Measurements from ENCODE around the gene FGD2. TPM values are rescaled to one million over a fixed set of nuclear protein-coding genes. Genes with fewer than 3 reads are reported as not detected.

FGD2 gene
- total and polyA plus RNA-seq, 8 donors: 0.98 to 13.2 (median 2.8) TPM

GRCh38 chr6:36971921-36972673 is 33.4 kb upstream of the FGD2 start:
- H3K36me3 ChIP-seq: peaks cover 18 to 90% (median 65%) of the 10 kb centered on the region in 3 donors
- ATAC-seq (no peak), FAIRE-seq (no peak), DNase-seq (no peak)
- TF ChIP-seq CTCF (IDR thresholded peaks at IDR 0.05): no peak
- H3K4me1 ChIP-seq: no peaks in the 10 kb centered on the region
- intact Hi-C loops (cut with DNase I): loop anchor here in 1 of 3 donors (10.0 kb wide), 1 partner anchor 67 kb away; no protein-coding TSS in a partner anchor
- no peaks in the 10 kb centered on the region for H3K9me3 ChIP-seq
- H3K4me3 ChIP-seq: no peak overlapping the region
- H3K27ac ChIP-seq: no peak overlapping the region
- no peaks in the 10 kb centered on the region for H3K27me3 ChIP-seq
- WGBS, 2 donors: 79 to 84% methylated on average over 14 of the region's 14 CpGs

GRCh38 chr6:36973190-36973589 is 32.3 kb upstream of the FGD2 start:
- no peak overlapping the region for H3K4me3 ChIP-seq
- WGBS, 2 donors: 89 to 98% methylated on average over 1 of the region's 1 CpG
- H3K27ac ChIP-seq: no peak overlapping the region
- H3K4me1 ChIP-seq: no peaks in the 10 kb centered on the region
- peaks cover 18 to 97% (median 64%) of the 10 kb centered on the region in 3 donors for H3K36me3 ChIP-seq
- ATAC-seq (no peak), FAIRE-seq (no peak), DNase-seq (no peak)
- no peak for TF ChIP-seq CTCF (IDR thresholded peaks at IDR 0.05)
- H3K9me3 ChIP-seq: no peaks in the 10 kb centered on the region
- no peaks in the 10 kb centered on the region for H3K27me3 ChIP-seq
- intact Hi-C loops (cut with DNase I): loop anchor here in 1 of 3 donors (10.0 kb wide), 1 partner anchor 68 kb away; no protein-coding TSS in a partner anchor

GRCh38 chr6:36973647-36974046 is 31.8 kb upstream of the FGD2 start:
- no peak overlapping the region for H3K27ac ChIP-seq
- FAIRE-seq: no peak

GRCh38 chr6:36975231-36976006 is 30.0 kb upstream of the FGD2 start:
- Histone ChIP-seq H3K9me3 (no peaks in the 10 kb centered on the region), H3K27me3 (no peaks in the 10 kb centered on the region), H3K27ac (no peak overlapping the region), H3K36me3 (peaks cover 15 to 76% (median 44%) of the 10 kb centered on the region in 3 donors), H3K4me1 (peaks cover 0 to 13% (median 10%) of the 10 kb centered on the region in 3 donors), H3K4me3 (no peak overlapping the region)
- intact Hi-C loops (cut with DNase I): loop anchor here in 1 of 3 donors (10.0 kb wide), 1 partner anchor 71 kb away; no protein-coding TSS in a partner anchor
- 92% methylated on average over 7 of the region's 7 CpGs for WGBS, 2 donors
- ATAC-seq (no peak), FAIRE-seq (no peak), DNase-seq (no peak)
- TF ChIP-seq CTCF (IDR thresholded peaks at IDR 0.05): no peak

More at GRCh38 chr6:36973647-36974046, 31.8 kb upstream of the FGD2 start:
- no peak for DNase-seq
- H3K27me3 ChIP-seq: no peaks in the 10 kb centered on the region
- no peak for TF ChIP-seq CTCF (IDR thresholded peaks at IDR 0.05)
- 95% methylated on average over 4 of the region's 4 CpGs for WGBS, 2 donors
- peaks cover 18 to 92% (median 59%) of the 10 kb centered on the region in 3 donors for H3K36me3 ChIP-seq
- H3K4me1 ChIP-seq: no peaks in the 10 kb centered on the region
- intact Hi-C loops (cut with DNase I): loop anchor here in 1 of 3 donors (10.0 kb wide), 1 partner anchor 69 kb away; no protein-coding TSS in a partner anchor
- no peak overlapping the region for H3K4me3 ChIP-seq
- ATAC-seq: no peak
- no peaks in the 10 kb centered on the region for H3K9me3 ChIP-seq
